Coronary artery (tissue), 2 donors: ENCODE results near the gene ZBTB4.
A peak's percentile ranks its signal among the peaks of the same experiment; 100 is the strongest.
"Not testable (repeated sequence)": the region's sequence is repeated elsewhere in the genome, so short reads cannot be mapped to it uniquely, and the experiment has no call there.

ENCODE experiments used
- DNase-seq: peaks from one replicate; pipeline ENCODE4 v3.0.0-alpha.2; 2017; ENCODE audit warnings: low spot score
- H3K27ac ChIP-seq, 2 donors: fragments of 200-600 bp; sonication (generic); one replicate each; pipeline ENCODE4 v1.5.1; 2016 to 2019
- H3K4me3 ChIP-seq: fragments of 200-600 bp; sonication (generic); 2 replicates; pipeline ENCODE4 v1.5.1; 2016; ENCODE audit warnings: mild to moderate bottlenecking, moderate library complexity
- TF ChIP-seq, protein P1 (sequence below): fragments of 200-600 bp; sonication (generic); IDR thresholded peaks from one replicate; pipeline ENCODE4 v1.5.1; 2019; ENCODE audit warnings: antibody characterized with exemption

The ZBTB4 gene

DNA sequence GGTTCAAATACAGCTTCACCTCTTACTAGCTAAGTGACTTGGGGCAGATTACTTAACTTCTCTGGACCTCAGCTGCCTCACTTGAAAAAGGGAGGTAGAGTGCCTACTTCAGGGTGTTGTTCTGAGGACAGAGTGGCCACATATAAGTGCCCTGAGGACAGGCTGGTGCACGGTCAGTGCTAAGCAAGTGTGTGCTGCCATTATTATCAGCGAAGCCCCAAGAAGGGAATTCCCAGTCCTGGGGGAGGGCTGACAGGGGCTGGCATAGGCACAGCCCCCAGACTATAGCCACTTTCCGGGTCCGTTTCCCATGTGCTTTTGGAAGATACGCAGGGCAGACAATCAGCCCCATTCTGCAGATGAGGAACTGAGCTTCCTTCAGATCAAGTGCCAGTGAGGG lies 2.5 kb downstream of the ZBTB4 start:
- Histone ChIP-seq H3K4me3 (peak overlapping the region; percentile 96), H3K27ac (peak overlapping the region; percentile 99 to 100)
- TF ChIP-seq, protein P1, sequence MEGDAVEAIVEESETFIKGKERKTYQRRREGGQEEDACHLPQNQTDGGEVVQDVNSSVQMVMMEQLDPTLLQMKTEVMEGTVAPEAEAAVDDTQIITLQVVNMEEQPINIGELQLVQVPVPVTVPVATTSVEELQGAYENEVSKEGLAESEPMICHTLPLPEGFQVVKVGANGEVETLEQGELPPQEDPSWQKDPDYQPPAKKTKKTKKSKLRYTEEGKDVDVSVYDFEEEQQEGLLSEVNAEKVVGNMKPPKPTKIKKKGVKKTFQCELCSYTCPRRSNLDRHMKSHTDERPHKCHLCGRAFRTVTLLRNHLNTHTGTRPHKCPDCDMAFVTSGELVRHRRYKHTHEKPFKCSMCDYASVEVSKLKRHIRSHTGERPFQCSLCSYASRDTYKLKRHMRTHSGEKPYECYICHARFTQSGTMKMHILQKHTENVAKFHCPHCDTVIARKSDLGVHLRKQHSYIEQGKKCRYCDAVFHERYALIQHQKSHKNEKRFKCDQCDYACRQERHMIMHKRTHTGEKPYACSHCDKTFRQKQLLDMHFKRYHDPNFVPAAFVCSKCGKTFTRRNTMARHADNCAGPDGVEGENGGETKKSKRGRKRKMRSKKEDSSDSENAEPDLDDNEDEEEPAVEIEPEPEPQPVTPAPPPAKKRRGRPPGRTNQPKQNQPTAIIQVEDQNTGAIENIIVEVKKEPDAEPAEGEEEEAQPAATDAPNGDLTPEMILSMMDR, result no peak
- DNase-seq, result no peak

DNA sequence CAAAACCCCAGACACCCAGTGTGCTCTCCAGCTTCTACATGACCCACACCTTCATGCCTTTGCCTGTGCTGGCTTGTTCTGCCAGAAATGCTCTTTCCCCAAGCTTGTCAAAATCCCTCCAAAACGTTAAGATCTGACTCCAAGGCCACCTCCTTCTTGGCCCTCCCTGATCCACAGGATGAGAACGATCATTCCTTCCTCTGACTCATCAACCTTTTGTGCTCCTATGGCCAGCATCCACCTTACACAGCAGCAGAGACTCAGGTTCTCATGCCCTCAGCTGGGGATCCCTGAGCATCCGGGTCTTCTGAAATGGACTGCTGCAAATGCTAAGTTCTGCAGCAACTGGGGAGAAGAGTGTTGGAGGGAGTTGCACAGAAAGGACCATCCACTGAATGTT lies 2.9 kb downstream of the ZBTB4 start:
- TF ChIP-seq, protein P1, result no peak
- DNase-seq, result no peak
- peak overlapping the region; percentile 96 for H3K4me3 ChIP-seq
- H3K27ac ChIP-seq, result peak overlapping the region; percentile 33 to 100

DNA sequence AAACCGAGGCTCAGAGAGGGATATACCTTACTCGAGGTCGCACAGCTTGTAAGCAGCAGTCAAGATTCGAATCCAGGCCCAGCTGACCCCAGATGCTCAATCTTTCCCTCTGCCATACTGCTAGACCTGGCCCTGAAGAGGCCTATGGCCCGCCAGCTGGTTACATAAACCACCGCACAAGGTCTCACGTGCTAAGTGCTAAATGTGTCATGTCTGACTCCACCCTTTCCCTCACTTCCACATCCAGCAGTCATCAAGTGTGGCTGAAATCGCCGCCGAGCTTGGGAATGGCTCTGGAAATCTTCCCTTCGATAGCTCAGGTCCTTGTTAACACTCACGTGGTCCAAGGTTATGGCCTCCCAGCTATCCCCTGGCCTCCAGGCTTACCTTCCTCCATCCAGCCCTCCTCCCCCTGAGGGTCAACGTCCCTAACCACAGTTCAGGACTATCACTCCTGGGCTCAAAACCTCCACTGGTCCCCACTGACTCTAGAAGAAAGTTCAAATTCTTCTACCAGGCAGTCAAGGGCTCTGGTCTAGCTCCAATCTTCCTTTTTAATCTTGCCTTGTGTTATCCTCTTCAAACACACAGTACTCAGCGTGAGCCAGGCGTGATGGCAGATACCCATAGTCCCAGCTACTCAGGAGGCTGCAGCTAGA lies 3.5 kb downstream of the ZBTB4 start:
- no peak for DNase-seq
- TF ChIP-seq, protein P1, result no peak
- Histone ChIP-seq H3K4me3 (peak overlapping the region; percentile 96), H3K27ac (peak overlapping the region; percentile 33 to 100)

DNA sequence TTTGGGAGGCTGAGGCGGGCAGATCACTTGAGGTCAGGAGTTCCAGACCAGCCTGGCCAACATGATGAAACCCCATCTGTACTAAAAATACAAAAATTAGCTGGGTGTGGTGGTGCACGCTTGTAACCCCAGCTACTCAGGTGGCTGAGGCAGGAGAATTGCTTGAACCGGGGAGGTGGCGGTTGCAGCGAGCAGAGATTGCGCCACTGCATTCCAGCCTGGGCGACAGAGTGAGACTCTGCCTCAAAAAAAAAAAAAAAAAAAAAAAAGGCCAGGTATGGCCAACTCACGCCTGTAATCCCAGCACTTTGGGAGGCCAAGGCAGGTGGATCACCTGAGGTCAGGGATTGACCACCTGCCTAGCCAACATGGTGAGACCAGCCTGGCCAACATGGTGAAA lies 4.7 kb downstream of the ZBTB4 start:
- H3K4me3 ChIP-seq, H3K27ac ChIP-seq, DNase-seq: not testable (repeated sequence)

DNA sequence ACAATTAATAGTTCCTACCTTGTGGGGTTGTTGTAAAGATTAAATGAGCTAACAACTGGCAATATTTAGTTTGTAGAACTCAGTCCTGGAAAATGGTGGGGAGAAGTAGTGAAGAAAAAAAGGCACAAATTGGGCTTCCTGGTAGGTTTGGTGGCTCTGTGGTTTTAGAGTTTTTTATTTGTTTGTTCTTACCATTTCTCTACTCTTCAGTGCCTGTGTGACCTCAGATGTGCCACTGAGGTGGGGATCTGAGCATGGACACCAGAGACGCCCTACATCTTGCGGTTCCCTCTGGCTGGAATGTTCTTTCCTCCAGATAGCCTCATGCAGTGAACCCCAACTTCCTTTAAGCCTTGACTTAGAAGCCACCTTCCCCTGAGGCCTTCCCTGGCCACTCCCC lies 7.7 kb downstream of the ZBTB4 start:
- no peak for DNase-seq
- Histone ChIP-seq H3K27ac (no peak overlapping the region), H3K4me3 (no peak overlapping the region)
- TF ChIP-seq, protein P1, result no peak

DNA sequence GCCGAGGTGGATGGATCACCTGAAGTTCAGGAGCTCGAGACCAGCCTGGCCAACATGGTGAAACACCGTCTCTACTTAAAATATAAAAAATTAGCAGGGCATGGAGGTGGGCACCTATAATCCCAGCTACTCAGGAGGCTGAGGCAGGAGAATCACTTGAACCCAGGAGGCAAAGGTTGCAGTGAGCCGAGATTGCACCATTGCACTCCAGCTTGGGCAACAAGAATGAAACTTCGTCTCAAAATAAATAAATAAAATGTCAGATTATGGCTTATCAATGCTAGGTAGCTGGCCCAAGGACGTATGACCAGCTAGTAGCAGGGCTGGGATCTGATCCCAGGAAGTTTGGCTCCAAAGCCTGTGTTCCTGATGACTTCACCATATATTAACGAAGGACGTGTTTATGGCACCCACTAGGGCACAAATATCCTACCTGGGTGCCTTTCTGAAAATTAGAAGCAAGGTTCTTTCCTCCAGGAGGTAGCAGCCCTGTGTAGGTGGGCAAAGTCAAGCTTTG lies 8.9 kb downstream of the ZBTB4 start:
- H3K27ac ChIP-seq, DNase-seq, H3K4me3 ChIP-seq: not testable (repeated sequence)

DNA sequence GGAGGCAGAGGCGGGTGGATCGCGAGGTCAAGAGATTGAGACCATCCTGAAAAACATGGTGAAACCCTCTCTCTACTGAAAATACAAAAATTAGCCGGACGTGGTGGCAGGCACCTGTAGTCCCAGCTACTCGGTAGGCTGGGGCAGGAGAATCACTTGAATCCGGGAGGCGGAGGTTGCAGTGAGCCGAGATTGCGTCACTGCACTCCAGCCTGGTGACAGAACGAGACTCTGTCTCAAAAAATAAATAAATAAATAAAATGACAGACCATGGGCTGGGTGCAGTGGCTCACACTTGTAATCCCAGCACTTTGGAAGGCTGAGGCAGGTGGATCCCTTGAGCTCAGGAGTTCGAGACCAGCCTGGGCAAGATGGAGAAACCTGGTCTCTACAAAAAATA lies 9.6 kb downstream of the ZBTB4 start:
- not testable (repeated sequence) for H3K27ac ChIP-seq, DNase-seq, H3K4me3 ChIP-seq

DNA sequence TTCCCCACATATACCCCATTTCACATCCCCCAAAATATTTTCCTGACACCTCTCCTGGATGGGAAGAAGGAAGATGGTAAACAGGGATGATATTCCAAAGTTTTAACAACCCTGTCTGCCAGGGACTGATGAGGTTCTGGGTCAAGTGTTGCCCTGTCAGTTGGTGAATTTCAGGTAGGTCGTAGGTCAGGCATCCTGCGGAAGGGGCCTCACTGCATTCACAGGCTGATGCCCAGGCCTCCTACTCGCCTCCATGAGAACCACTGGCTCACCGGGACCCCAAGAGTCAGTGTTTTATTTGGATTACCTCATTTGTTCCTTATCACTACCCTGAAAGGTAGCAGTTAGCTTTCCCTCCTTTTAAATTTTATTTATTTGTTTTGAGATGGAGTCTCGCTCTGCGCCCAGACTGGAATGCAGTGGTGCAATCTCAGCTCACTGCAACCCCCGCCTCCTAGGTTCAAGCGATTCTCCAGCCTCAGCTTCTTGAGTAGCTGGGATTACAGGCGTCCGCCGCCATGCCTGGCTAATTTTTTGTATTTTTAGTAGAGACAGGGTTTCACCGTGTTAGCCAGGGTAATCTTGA lies 10.5 kb downstream of the ZBTB4 start:
- no peak for DNase-seq
- TF ChIP-seq, protein P1, result no peak
- H3K27ac ChIP-seq, result no peak overlapping the region

More for the DNA sequence above, 10.5 kb downstream of the ZBTB4 start:
- no peak overlapping the region for H3K4me3 ChIP-seq
